Spleen (tissue), 11 donors: ENCODE measurements around the gene TMEM63C. TPM values are rescaled to one million over a fixed set of nuclear protein-coding genes. Genes with fewer than 3 reads are reported as not detected.

Source experiments
- DNase-seq: peaks from one replicate; pipeline ENCODE4 v3.0.0-alpha.2; 2020
- H3K27ac ChIP-seq, 8 donors: fragments of 200-600 bp; sonication (generic) in 7 of 8; 1 replicate in 4 of 8; 2 replicates in 4 of 8; pipeline versions ENCODE4 v1.5.0 to v1.8.0; 2016 to 2021; ENCODE audit warnings: inconsistent platforms in 4 of 8, mild to moderate bottlenecking in 4 of 8, moderate library complexity in 1 of 8
- H3K27me3 ChIP-seq, 7 donors: fragments of 200-600 bp; sonication (generic) in 6 of 7; replicated peaks in 1 of 7; 1 replicate in 4 of 7; 2 replicates in 3 of 7; pipeline versions ENCODE4 v1.5.0 to v1.8.0; 2016 to 2021; ENCODE audit warnings: inconsistent platforms in 3 of 7, mild to moderate bottlenecking in 1 of 7
- H3K36me3 ChIP-seq, 6 donors: fragments of 200-600 bp; sonication (generic) in 5 of 6; 1 replicate in 4 of 6; 2 replicates in 2 of 6; pipeline versions ENCODE4 v1.5.0 to v1.8.0; 2016 to 2021; ENCODE audit warnings: inconsistent platforms in 2 of 6
- H3K4me1 ChIP-seq, 6 donors: fragments of 200-600 bp; sonication (generic) in 5 of 6; 1 replicate in 3 of 6; 2 replicates in 3 of 6; pipeline versions ENCODE4 v1.5.0 to v1.8.0; 2016 to 2021; ENCODE audit warnings: inconsistent platforms in 3 of 6
- H3K4me3 ChIP-seq, 8 donors: fragments of 200-600 bp; sonication (generic) in 7 of 8; 1 replicate in 4 of 8; 2 replicates in 4 of 8; pipeline versions ENCODE4 v1.5.0 to v1.8.0; 2016 to 2021; ENCODE audit warnings: inconsistent platforms in 4 of 8, mild to moderate bottlenecking in 4 of 8, moderate library complexity in 2 of 8
- H3K9me3 ChIP-seq, 8 donors: fragments of 200-600 bp; sonication (generic) in 7 of 8; 1 replicate in 4 of 8; 2 replicates in 4 of 8; pipeline versions ENCODE4 v1.5.0 to v1.8.0; 2016 to 2021; ENCODE audit warnings: inconsistent platforms in 4 of 8
- CTCF ChIP-seq, 11 experiments: fragments of 200-600 bp in 7 of 11; fragments of 450-650 bp in 4 of 11; sonication (generic) in 4 of 11; IDR thresholded peaks in 8 of 11; conservative IDR thresholded peaks in 3 of 11; 1 replicate in 7 of 11; 2 replicates in 4 of 11; pipeline versions ENCODE4 v1.4.0 to v1.8.0; 2016 to 2021; ENCODE audit warnings: antibody characterized with exemption in 11 of 11, inconsistent platforms in 4 of 11, mild to moderate bottlenecking in 1 of 11
- POLR2A ChIP-seq, 3 donors: fragments of 450-650 bp; IDR thresholded peaks; one replicate each; pipeline ENCODE4 v1.5.1; 2017; ENCODE audit warnings: antibody characterized with exemption in 3 of 3, mild to moderate bottlenecking in 1 of 3
- POLR2AphosphoS5 ChIP-seq, 3 donors: sonication (generic); formaldehyde crosslinking; IDR thresholded peaks; one replicate each; pipeline ENCODE4 v1.5.1; 2017; ENCODE audit warnings: antibody characterized with exemption in 3 of 3
- WGBS, 5 donors: extraction: QIAGEN DNeasy Blood & Tissue Kit in 3 of 5; methylation state at CpG; one replicate each; pipeline versions ENCODE4 v1.1.5 to v1.1.7; 2013 to 2018; 5-methylcytosine and 5-hydroxymethylcytosine counted together
- intact Hi-C: fragments of 100-400 bp; cut with DNase I; formaldehyde crosslinking; loops from one replicate; pipeline ENCODE4 v1.15.0; 2023; ENCODE audit warnings: low total_unique reads
- polyA plus RNA-seq, 3 donors: library from polyadenylated mRNA; stranded (reverse); fragments of 200-250 nt; gene quantifications; one replicate each; pipeline ENCODE4 v1.2.1, GENCODE V29; 2013
- total RNA-seq, 7 donors: library from RNA; depleted of rRNA in 3 of 7; stranded (reverse); fragments of >200 nt in 3 of 7; fragmentation: NEBNext Ultra II Directional in 4 of 7; extraction: Animal tissue kit (Norgen Biotek cat#: 25700) in 4 of 7; gene quantifications; one replicate each; pipeline versions ENCODE4 v1.1.0 to v1.2.1, GENCODE V29; 2016 to 2021
- donor health status: healthy with polysubstance abuse.
- donor health status: DM: no; HTN: no; CAD: no; lungs with moderate emphysema.
- donor health status: DM: no; HTN: no; CAD: no.
- donor health status: Bipolar disorder and iron deficiency.
- donor health status: healthy.
- donor health status: DM: no; HTN: no; CAD: no.
- donor health status: DM: yes; HTN: yes; CAD: no.

The TMEM63C gene
- total and polyA plus RNA-seq, 10 donors: 0.20 to 13.4 (median 7.1) TPM

GRCh38 chr14:77256694-77257093, 75.1 kb downstream of the TMEM63C start:
- Histone ChIP-seq H3K4me1 (no peaks in the 10 kb centered on the region), H3K27ac (no peak overlapping the region), H3K4me3 (no peak overlapping the region), H3K27me3 (peaks cover 0 to 31% (median 0%) of the 10 kb centered on the region in 7 donors), H3K9me3 (no peaks in the 10 kb centered on the region), H3K36me3 (no peaks in the 10 kb centered on the region)
- WGBS, 5 donors: 84 to 98% (median 91%) methylated on average over 8 of the region's 8 CpGs
- TF ChIP-seq CTCF (IDR thresholded peaks at IDR 0.05 in 8 of 11, conservative IDR thresholded peaks at IDR 0.05 in 3 of 11): no peak
- DNase-seq: no peak
- intact Hi-C loops: no loop called here

- Histone ChIP-seq H3K9me3 (no peaks in the 10 kb centered on the region), H3K36me3 (no peaks in the 10 kb centered on the region), H3K4me1 (no peaks in the 10 kb centered on the region), H3K27ac (no peak overlapping the region), H3K4me3 (no peak overlapping the region), H3K27me3 (peaks cover 0 to 31% (median 0%) of the 10 kb centered on the region in 7 donors)
- TF ChIP-seq POLR2A (IDR thresholded peaks at IDR 0.05) (no peak), CTCF (IDR thresholded peaks at IDR 0.05 in 8 of 11, conservative IDR thresholded peaks at IDR 0.05 in 3 of 11) (no peak), POLR2AphosphoS5 (IDR thresholded peaks at IDR 0.05) (no peak)
- no peak for DNase-seq
- 83 to 94% (median 91%) methylated on average over 4 to 10 of the region's 10 CpGs for WGBS, 5 donors
- intact Hi-C loops: no loop called here
Measured at GRCh38 chr14:77257700-77258099, 76.1 kb downstream of the TMEM63C start.

GRCh38 chr14:77258566-77258965, 77.0 kb downstream of the TMEM63C start:
- Histone ChIP-seq H3K27me3 (peaks cover 0 to 31% (median 0%) of the 10 kb centered on the region in 7 donors), H3K9me3 (no peaks in the 10 kb centered on the region), H3K27ac (no peak overlapping the region), H3K4me3 (no peak overlapping the region), H3K36me3 (no peaks in the 10 kb centered on the region), H3K4me1 (no peaks in the 10 kb centered on the region)
- WGBS, 5 donors: 78 to 88% (median 82%) methylated on average over 5 of the region's 5 CpGs
- no peak for DNase-seq
- TF ChIP-seq POLR2AphosphoS5 (IDR thresholded peaks at IDR 0.05): no peak
- no peak for TF ChIP-seq CTCF (IDR thresholded peaks at IDR 0.05 in 8 of 11, conservative IDR thresholded peaks at IDR 0.05 in 3 of 11)
- no peak for TF ChIP-seq POLR2A (IDR thresholded peaks at IDR 0.05)
- intact Hi-C loops: no loop called here

- H3K4me1 ChIP-seq: no peaks in the 10 kb centered on the region
- TF ChIP-seq POLR2AphosphoS5 (IDR thresholded peaks at IDR 0.05) (no peak), CTCF (IDR thresholded peaks at IDR 0.05 in 8 of 11, conservative IDR thresholded peaks at IDR 0.05 in 3 of 11) (no peak), POLR2A (IDR thresholded peaks at IDR 0.05) (no peak)
- WGBS, 5 donors: 62 to 86% (median 74%) methylated on average over 9 to 11 of the region's 11 CpGs
- H3K27me3 ChIP-seq: peaks cover 0 to 31% (median 0%) of the 10 kb centered on the region in 7 donors
- H3K4me3 ChIP-seq: no peak overlapping the region
- no peaks in the 10 kb centered on the region for H3K9me3 ChIP-seq
- no peak for DNase-seq
- intact Hi-C loops: no loop called here
- H3K36me3 ChIP-seq: no peaks in the 10 kb centered on the region
- H3K27ac ChIP-seq: no peak overlapping the region
Measured at GRCh38 chr14:77259025-77259715, 77.6 kb downstream of the TMEM63C start.
